BLaER1 treated with 17β-estradiol and CSF1 and Interleukin-3, amounts not matched to agents 10 nM and 100 nM (cell line): ENCODE data around the gene IFTAP.

ENCODE experiments used
- H3K27ac ChIP-seq, 11 experiments: shearing (Covaris generic); formaldehyde crosslinking; 2 replicates each; pipeline ENCODE4 v1.8.1; 2022
- H3K27me3 ChIP-seq, 11 experiments: shearing (Covaris generic); formaldehyde crosslinking; 2 replicates each; pipeline ENCODE4 v1.8.1; 2022
- H3K36me3 ChIP-seq, 11 experiments: shearing (Covaris generic); formaldehyde crosslinking; 2 replicates each; pipeline ENCODE4 v1.8.1; 2022
- H3K4me1 ChIP-seq, 10 experiments: shearing (Covaris generic); formaldehyde crosslinking; 2 replicates each; pipeline ENCODE4 v1.8.1; 2022
- H3K4me2 ChIP-seq, 11 experiments: shearing (Covaris generic); formaldehyde crosslinking; 2 replicates each; pipeline ENCODE4 v1.8.1; 2022
- H3K4me3 ChIP-seq, 10 experiments: shearing (Covaris generic); formaldehyde crosslinking; 2 replicates each; pipeline ENCODE4 v1.8.1; 2022
- H3K9ac ChIP-seq, 11 experiments: shearing (Covaris generic); formaldehyde crosslinking; 2 replicates each; pipeline ENCODE4 v1.8.1; 2022
- H3K9me3 ChIP-seq, 11 experiments: shearing (Covaris generic); formaldehyde crosslinking; replicated peaks in 1 of 11; 2 replicates each; pipeline ENCODE4 v1.8.1; 2022
- H4K20me1 ChIP-seq, 11 experiments: shearing (Covaris generic); formaldehyde crosslinking; 2 replicates each; pipeline ENCODE4 v1.8.1; 2022
- Cebpa-rat ChIP-seq, 11 experiments: shearing (Covaris generic); IDR thresholded peaks; 2 replicates each; pipeline ENCODE4 v1.8.1; 2022

Gene IFTAP

GRCh38 chr11:36581536-36581935, 12.8 kb upstream of the IFTAP start:
- Histone ChIP-seq H3K4me1 (peaks cover 11 to 35% (median 25%) of the 10 kb centered on the region in 10 experiments; a peak in 19 of 20 replicates), H3K27ac (no peak overlapping the region), H3K27me3 (no peaks in the 10 kb centered on the region), H3K9me3 (peaks cover 19 to 42% (median 28%) of the 10 kb centered on the region in 11 experiments), H4K20me1 (peaks cover 0 to 35% (median 0%) of the 10 kb centered on the region in 11 experiments; a peak in 4 of 22 replicates), H3K4me3 (peak overlapping the region in 4 of 10 experiments; percentile 2 to 66 (median 42); a peak in 4 of 20 replicates), H3K9ac (no peak overlapping the region), H3K4me2 (no peak overlapping the region), H3K36me3 (peaks cover 0 to 64% (median 34%) of the 10 kb centered on the region in 11 experiments; a peak in 16 of 22 replicates)
- no peak for TF ChIP-seq Cebpa-rat (IDR thresholded peaks at IDR 0.05)

DNA sequence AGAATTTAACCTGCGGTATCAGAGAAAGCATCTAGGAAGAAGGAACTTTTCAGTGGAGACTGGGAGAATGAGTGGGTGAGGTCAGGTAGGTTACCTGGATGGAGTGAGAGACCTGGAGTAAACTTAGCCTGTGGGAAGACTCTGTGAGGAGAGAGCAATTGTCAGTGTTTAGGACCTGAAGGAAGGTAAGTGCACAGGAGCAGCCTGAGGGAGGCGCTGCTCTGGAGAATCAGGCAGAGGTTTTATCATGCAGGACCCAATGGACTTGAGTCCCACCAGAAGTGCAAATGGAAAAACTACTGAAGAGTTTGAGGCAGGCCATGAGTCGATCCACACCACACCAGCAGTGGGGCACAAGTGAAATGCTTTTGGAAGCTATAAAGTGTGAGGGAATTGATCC, 10.6 kb upstream of the IFTAP start:
- Histone ChIP-seq H3K4me2 (no peak overlapping the region), H3K4me1 (peaks cover 4 to 42% (median 19%) of the 10 kb centered on the region in 10 experiments; a peak in 18 of 20 replicates), H3K9ac (no peak overlapping the region), H3K4me3 (no peak overlapping the region), H3K27me3 (no peaks in the 10 kb centered on the region), H3K9me3 (peaks cover 19 to 38% (median 28%) of the 10 kb centered on the region in 11 experiments), H3K27ac (no peak overlapping the region), H3K36me3 (peaks cover 0 to 42% (median 26%) of the 10 kb centered on the region in 11 experiments; a peak in 16 of 22 replicates), H4K20me1 (peaks cover 0 to 22% (median 0%) of the 10 kb centered on the region in 11 experiments; a peak in 2 of 22 replicates)
- no peak for TF ChIP-seq Cebpa-rat (IDR thresholded peaks at IDR 0.05)

DNA sequence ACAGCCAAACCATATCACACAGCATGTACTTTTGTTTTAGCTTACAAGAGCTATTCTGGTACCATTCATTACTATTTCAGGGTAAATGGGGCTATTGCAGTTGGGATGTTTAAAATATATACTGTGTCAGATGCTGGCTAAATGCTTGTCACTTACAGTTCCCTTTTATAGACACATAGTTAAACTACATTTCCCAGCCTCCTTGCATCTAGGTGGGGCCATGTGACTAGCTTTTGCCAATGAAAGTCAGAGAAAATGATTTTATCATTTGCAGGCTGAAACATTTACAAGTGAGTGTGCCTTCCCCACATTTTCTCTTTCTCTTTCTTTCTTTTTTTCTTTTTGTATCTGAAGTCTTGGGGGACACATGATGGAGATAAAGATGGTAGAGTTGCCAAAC, 7.8 kb upstream of the IFTAP start:
- Histone ChIP-seq H3K4me3 (no peak overlapping the region), H3K9me3 (peaks cover 6 to 21% (median 12%) of the 10 kb centered on the region in 11 experiments), H3K9ac (no peak overlapping the region), H3K27me3 (no peaks in the 10 kb centered on the region), H3K36me3 (peaks cover 0 to 38% (median 7%) of the 10 kb centered on the region in 11 experiments; a peak in 16 of 22 replicates), H4K20me1 (peaks cover 0 to 18% (median 0%) of the 10 kb centered on the region in 11 experiments; a peak in 1 of 22 replicates), H3K4me1 (peaks cover 0 to 59% (median 25%) of the 10 kb centered on the region in 10 experiments; a peak in 13 of 20 replicates), H3K4me2 (peak overlapping the region in 5 of 11 experiments; percentile 9 to 45 (median 24); a peak in 8 of 22 replicates), H3K27ac (no peak overlapping the region)
- TF ChIP-seq Cebpa-rat (IDR thresholded peaks at IDR 0.05): no peak

GRCh38 chr11:36588099-36588498, 6.2 kb upstream of the IFTAP start:
- Histone ChIP-seq H3K36me3 (peaks cover 0 to 38% (median under 1%) of the 10 kb centered on the region in 11 experiments; a peak in 10 of 22 replicates), H3K27me3 (no peaks in the 10 kb centered on the region), H3K9ac (no peak overlapping the region), H3K4me2 (peak overlapping the region in 5 of 11 experiments; percentile 9 to 45 (median 43); a peak in 9 of 22 replicates), H3K4me3 (no peak overlapping the region), H3K27ac (no peak overlapping the region; a peak in 1 of 22 replicates), H3K4me1 (peaks cover 0 to 72% (median 31%) of the 10 kb centered on the region in 10 experiments; a peak in 14 of 20 replicates), H4K20me1 (peaks cover 0 to 18% (median 0%) of the 10 kb centered on the region in 11 experiments; a peak in 1 of 22 replicates), H3K9me3 (peaks cover 0 to 21% (median 0%) of the 10 kb centered on the region in 11 experiments; a peak in 8 of 22 replicates)
- TF ChIP-seq Cebpa-rat (IDR thresholded peaks at IDR 0.05): no peak

DNA sequence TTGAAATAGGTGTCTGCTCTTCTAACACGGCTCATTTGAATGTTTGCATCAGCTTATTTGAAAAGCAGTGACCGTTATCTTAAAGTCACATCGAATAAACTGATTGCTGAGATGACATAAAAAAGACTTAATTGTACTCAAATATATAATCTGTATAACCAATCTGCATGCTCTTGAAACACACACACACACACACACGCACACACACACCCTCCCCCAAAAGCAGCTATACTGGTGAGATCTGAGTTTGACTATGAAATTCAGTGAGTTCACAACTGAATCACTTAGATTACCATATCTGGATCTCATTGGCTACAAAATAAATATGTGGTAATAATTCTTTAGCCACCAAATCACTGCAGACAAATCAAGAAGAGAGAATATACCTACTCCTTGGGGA, 3.8 kb upstream of the IFTAP start:
- peak overlapping the region in 5 of 11 experiments; percentile 25 to 51 (median 34); a peak in 7 of 22 replicates for H3K4me2 ChIP-seq
- peak overlapping the region in 1 of 10 experiments; percentile 10; a peak in 1 of 20 replicates for H3K4me3 ChIP-seq
- H3K27ac ChIP-seq: no peak overlapping the region
- no peaks in the 10 kb centered on the region for H3K27me3 ChIP-seq
- peaks cover 5 to 88% (median 48%) of the 10 kb centered on the region in 10 experiments for H3K4me1 ChIP-seq
- peaks cover 0 to 11% (median 0%) of the 10 kb centered on the region in 11 experiments; a peak in 1 of 22 replicates for H4K20me1 ChIP-seq
- TF ChIP-seq Cebpa-rat (IDR thresholded peaks at IDR 0.05): no peak
- peaks cover 0 to 46% (median 0%) of the 10 kb centered on the region in 11 experiments; a peak in 9 of 22 replicates for H3K9me3 ChIP-seq
- peaks cover 0 to 62% (median 12%) of the 10 kb centered on the region in 11 experiments; a peak in 10 of 22 replicates for H3K36me3 ChIP-seq
- H3K9ac ChIP-seq: no peak overlapping the region

DNA sequence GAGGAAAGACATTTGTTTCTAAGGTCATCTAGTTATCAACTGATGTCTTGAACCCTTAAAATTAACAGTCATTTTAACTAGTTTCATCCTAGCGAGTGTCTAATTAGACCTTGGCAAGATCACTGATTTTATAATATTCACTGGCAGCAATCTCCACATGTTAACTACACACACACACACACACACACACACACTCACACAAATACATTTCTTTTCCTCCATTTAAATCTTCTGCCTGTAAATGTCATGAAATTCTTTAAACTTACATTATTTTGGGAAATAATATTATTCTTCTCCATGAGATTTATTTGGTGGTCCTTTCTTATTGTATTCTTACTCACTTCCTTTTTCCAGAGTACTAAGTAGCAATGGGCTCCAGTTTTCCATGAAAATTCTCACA, 2.9 kb upstream of the IFTAP start:
- peak overlapping the region in 4 of 11 experiments; percentile 11 to 51 (median 43); a peak in 7 of 22 replicates for H3K4me2 ChIP-seq
- H3K27me3 ChIP-seq: no peaks in the 10 kb centered on the region
- H3K36me3 ChIP-seq: peaks cover 0 to 71% (median 12%) of the 10 kb centered on the region in 11 experiments; a peak in 10 of 22 replicates

DNA sequence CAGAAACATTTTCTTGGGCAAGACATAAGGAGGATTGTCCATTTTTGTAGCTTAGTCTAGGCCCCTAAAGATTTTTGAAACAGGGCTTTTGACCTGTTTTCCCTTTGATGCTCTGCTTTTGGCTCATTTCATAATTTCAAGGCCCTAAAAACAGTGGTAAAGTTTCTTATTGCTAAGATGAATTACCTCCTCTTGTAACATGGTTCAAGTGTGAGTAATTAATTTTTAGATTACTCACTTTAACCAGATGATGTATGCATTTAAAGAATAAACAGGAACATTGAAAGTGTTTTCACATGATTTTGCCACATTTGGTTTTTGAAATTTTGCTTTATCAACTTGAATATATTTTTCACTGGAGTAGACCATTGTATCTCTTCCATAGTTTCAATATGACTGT, 2.6 kb downstream of the IFTAP start:
- no peak for TF ChIP-seq Cebpa-rat (IDR thresholded peaks at IDR 0.05)

More for the DNA sequence above, 2.9 kb upstream of the IFTAP start:
- peaks cover 0 to 46% (median 0%) of the 10 kb centered on the region in 11 experiments; a peak in 9 of 22 replicates for H3K9me3 ChIP-seq
- peaks cover 14 to 80% (median 52%) of the 10 kb centered on the region in 10 experiments for H3K4me1 ChIP-seq
- H3K9ac ChIP-seq: no peak overlapping the region; a peak in 1 of 22 replicates
- H3K27ac ChIP-seq: no peak overlapping the region
- H4K20me1 ChIP-seq: peaks cover 0 to 8% (median 0%) of the 10 kb centered on the region in 11 experiments; a peak in 1 of 22 replicates
- peak overlapping the region in 1 of 10 experiments; percentile 92; a peak in 1 of 20 replicates for H3K4me3 ChIP-seq
- TF ChIP-seq Cebpa-rat (IDR thresholded peaks at IDR 0.05): no peak

GRCh38 chr11:36598051-36598450, 3.7 kb downstream of the IFTAP start, which contains the start of gene RAG2:
Gene RAG2, minus strand, starts transcription at chr11:36598236. Its CDS starts 4,068 bp downstream, at chr11:36594168.
- peak within 1 kb of the TSS in 10 of 11 experiments; percentile 25 to 81 (median 74); a peak in 19 of 22 replicates for H3K27ac ChIP-seq

More for the DNA sequence above, 2.6 kb downstream of the IFTAP start:
- H3K4me2 ChIP-seq: peak overlapping the region; percentile 80 to 97 (median 90)
- no peaks in the 10 kb centered on the region for H4K20me1 ChIP-seq
- peaks cover 0 to 51% (median 12%) of the 10 kb centered on the region in 11 experiments; a peak in 10 of 22 replicates for H3K36me3 ChIP-seq
- peak overlapping the region; percentile 41 to 85 (median 75) for H3K9ac ChIP-seq
- peak overlapping the region; percentile 16 to 81 (median 73); a peak in 21 of 22 replicates for H3K27ac ChIP-seq
- H3K27me3 ChIP-seq: peaks cover 0 to 9% (median 0%) of the 10 kb centered on the region in 11 experiments; a peak in 1 of 22 replicates
- peaks cover 0 to 37% (median 0%) of the 10 kb centered on the region in 11 experiments; a peak in 9 of 22 replicates for H3K9me3 ChIP-seq
- H3K4me1 ChIP-seq: peaks cover 59 to 96% (median 67%) of the 10 kb centered on the region in 10 experiments
- peak overlapping the region; percentile 18 to 92 (median 66); a peak in 19 of 20 replicates for H3K4me3 ChIP-seq

More at GRCh38 chr11:36598051-36598450, 3.7 kb downstream of the IFTAP start, which contains the start of gene RAG2:
- no peak for TF ChIP-seq Cebpa-rat (IDR thresholded peaks at IDR 0.05)
- Histone ChIP-seq H3K9me3 (peaks cover 0 to 25% (median 0%) of the 10 kb centered on the region in 11 experiments; a peak in 9 of 22 replicates), H3K4me1 (peaks cover 61 to 97% (median 72%) of the 10 kb centered on the region in 10 experiments), H3K27me3 (peaks cover 0 to 10% (median 0%) of the 10 kb centered on the region in 11 experiments; a peak in 1 of 22 replicates), H3K36me3 (peaks cover 0 to 39% (median 12%) of the 10 kb centered on the region in 11 experiments; a peak in 10 of 22 replicates), H3K9ac (peak within 1 kb of the TSS; percentile 17 to 85 (median 75); a peak in 21 of 22 replicates), H4K20me1 (no peaks in the 10 kb centered on the region), H3K4me3 (peak within 1 kb of the TSS in 9 of 10 experiments; percentile 37 to 92 (median 67); a peak in 17 of 20 replicates), H3K4me2 (peak within 1 kb of the TSS; percentile 80 to 97 (median 90))
